Right lobe of liver (tissue), 4 donors: ENCODE measurements around the gene GNB2.

Source experiments
- POLR2A ChIP-seq: fragments of 450-650 bp; IDR thresholded peaks from one replicate; pipeline ENCODE4 v1.6.1; 2017; ENCODE audit warnings: antibody characterized with exemption, mild to moderate bottlenecking
- TF ChIP-seq, protein P1 (sequence below), 4 donors: fragments of 200-600 bp in 3 of 4; fragments of 450-650 bp in 1 of 4; IDR thresholded peaks; one replicate each; pipeline versions ENCODE4 v1.5.1 to v1.8.0; 2016 to 2022; ENCODE audit warnings: antibody characterized with exemption in 4 of 4, mild to moderate bottlenecking in 2 of 4
- donor health status: DM: no; HTN: no; CAD: no.
- donor health status: DM: no; HTN: no; CAD: no.
- donor health status: DM: no; HTN: yes; CAD: no.

DNA sequence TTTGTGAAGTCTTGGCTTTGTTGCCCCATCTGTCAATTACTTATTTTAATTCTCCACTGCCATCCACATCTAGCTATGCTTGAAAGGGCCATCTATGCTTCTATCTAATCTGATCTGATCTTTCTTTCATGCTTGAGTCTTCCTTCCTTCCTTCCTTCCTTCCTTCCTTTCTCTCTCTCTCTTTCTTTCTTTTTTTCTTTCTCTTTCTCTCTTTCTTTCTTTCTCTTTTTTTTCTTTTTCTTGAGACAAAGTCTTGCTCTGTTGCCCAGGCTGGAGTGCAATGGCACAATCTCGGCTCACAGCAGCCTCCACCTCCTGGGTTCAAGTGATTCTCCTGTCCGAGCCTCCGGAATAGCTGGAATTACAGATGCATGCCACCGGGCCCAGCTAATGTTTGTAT, 43.5 kb upstream of the GNB2 start:
- TF ChIP-seq, protein P1, sequence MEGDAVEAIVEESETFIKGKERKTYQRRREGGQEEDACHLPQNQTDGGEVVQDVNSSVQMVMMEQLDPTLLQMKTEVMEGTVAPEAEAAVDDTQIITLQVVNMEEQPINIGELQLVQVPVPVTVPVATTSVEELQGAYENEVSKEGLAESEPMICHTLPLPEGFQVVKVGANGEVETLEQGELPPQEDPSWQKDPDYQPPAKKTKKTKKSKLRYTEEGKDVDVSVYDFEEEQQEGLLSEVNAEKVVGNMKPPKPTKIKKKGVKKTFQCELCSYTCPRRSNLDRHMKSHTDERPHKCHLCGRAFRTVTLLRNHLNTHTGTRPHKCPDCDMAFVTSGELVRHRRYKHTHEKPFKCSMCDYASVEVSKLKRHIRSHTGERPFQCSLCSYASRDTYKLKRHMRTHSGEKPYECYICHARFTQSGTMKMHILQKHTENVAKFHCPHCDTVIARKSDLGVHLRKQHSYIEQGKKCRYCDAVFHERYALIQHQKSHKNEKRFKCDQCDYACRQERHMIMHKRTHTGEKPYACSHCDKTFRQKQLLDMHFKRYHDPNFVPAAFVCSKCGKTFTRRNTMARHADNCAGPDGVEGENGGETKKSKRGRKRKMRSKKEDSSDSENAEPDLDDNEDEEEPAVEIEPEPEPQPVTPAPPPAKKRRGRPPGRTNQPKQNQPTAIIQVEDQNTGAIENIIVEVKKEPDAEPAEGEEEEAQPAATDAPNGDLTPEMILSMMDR (IDR thresholded peaks at IDR 0.05): no peak
- no peak for TF ChIP-seq POLR2A
